GM19463 (cell line): ENCODE data around the gene HBD.

Experiments
- ATAC-seq: cut with Tn5 transposase; IDR thresholded peaks from one replicate; pipeline ENCODE4 v1.9.1; 2021; ENCODE audit warnings: mild to moderate bottlenecking, moderate library complexity; ENCODE audit not compliant: unreplicated experiment

The HBD gene

GRCh38 chr11:5196731-5197130 is 37.6 kb downstream of the HBD start:
- ATAC-seq, result no peak

GRCh38 chr11:5196067-5196466 is 38.2 kb downstream of the HBD start:
- ATAC-seq, result no peak

DNA sequence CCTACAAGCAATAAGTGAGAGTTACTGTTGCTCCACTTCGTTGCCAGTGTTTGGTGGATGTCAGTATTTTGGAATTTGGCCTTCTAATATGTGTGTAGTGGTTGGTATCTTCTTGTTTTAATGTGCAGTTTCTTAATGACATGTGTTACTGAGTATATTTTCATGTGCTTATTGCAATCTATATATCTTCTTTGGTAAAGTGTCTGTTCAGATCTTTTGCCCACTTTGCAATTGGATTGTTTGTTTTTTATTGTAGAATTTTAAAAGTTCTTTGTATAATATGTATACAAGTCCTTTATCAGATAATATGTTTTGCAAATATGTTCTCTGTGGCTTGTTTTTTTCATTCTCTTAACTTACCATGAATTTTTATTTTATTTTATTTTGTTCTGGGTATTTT is 41.5 kb downstream of the HBD start:
- ATAC-seq, result no peak

GRCh38 chr11:5188201-5188600 is 46.1 kb downstream of the HBD start:
- no peak for ATAC-seq
